Activated T-cell treated with anti-CD3 and anti-CD28 coated beads for 48 hours (primary cell): ENCODE measurements around the gene FXN.
"Not testable (repeated sequence)": the region's sequence is repeated elsewhere in the genome, so short reads cannot be mapped to it uniquely, and the experiment has no call there.

Experiments
- DNase-seq: peaks from one replicate; pipeline ENCODE4 v3.0.0-alpha.2; 2020; ENCODE audit warnings: low read depth

The FXN gene

GRCh38 chr9:69035438-69036308 is at the start of gene FXN:
FXN (plus strand) TSS chr9:69035752; CDS start chr9:69035783, 31 bp downstream.
- peak; percentile 81 for DNase-seq

GRCh38 chr9:68986949-68987348 is 48.6 kb upstream of the FXN start:
- not testable (repeated sequence) for DNase-seq

- DNase-seq = no peak
Observed at GRCh38 chr9:68991457-68991856, 44.1 kb upstream of the FXN start.

- DNase-seq = no peak
Observed at GRCh38 chr9:68995776-68996175, 39.8 kb upstream of the FXN start.

- DNase-seq = no peak
Observed at GRCh38 chr9:68996462-68996861, 39.1 kb upstream of the FXN start.

GRCh38 chr9:68997666-68998065 is 37.9 kb upstream of the FXN start:
- no peak for DNase-seq

- no peak for DNase-seq
Observed at GRCh38 chr9:68998385-68998784, 37.2 kb upstream of the FXN start.

GRCh38 chr9:68998812-68999211 is 36.7 kb upstream of the FXN start:
- DNase-seq = no peak

- peak; percentile 36 for DNase-seq
Observed at GRCh38 chr9:68999393-69000105, 36.0 kb upstream of the FXN start.

- DNase-seq = no peak
Observed at GRCh38 chr9:69001921-69002320, 33.6 kb upstream of the FXN start.

GRCh38 chr9:69003051-69003450 is 32.5 kb upstream of the FXN start:
- DNase-seq = no peak

GRCh38 chr9:69004836-69005235 is 30.7 kb upstream of the FXN start:
- no peak for DNase-seq

- DNase-seq = no peak
Observed at GRCh38 chr9:69009708-69010107, 25.8 kb upstream of the FXN start.

- DNase-seq = no peak
Observed at GRCh38 chr9:69012696-69013381, 22.7 kb upstream of the FXN start.

- no peak for DNase-seq
Observed at GRCh38 chr9:69013382-69013727, 22.2 kb upstream of the FXN start.

- DNase-seq = no peak
Observed at GRCh38 chr9:69014013-69014412, 21.5 kb upstream of the FXN start, which contains the start of gene PRKACG. PRKACG (minus strand) TSS chr9:69014113; CDS start chr9:69014092, 21 bp downstream.

- no peak for DNase-seq
Observed at GRCh38 chr9:69016191-69017096, 19.1 kb upstream of the FXN start.

GRCh38 chr9:69018737-69019136 is 16.8 kb upstream of the FXN start:
- no peak for DNase-seq

- DNase-seq = no peak
Observed at GRCh38 chr9:69019808-69020207, 15.7 kb upstream of the FXN start.

GRCh38 chr9:69020301-69021145 is 15.0 kb upstream of the FXN start:
- no peak for DNase-seq

GRCh38 chr9:69023650-69024049 is 11.9 kb upstream of the FXN start:
- DNase-seq = no peak
